Stimulated activated naive CD8-positive, alpha-beta T cell treated with anti-CD3 and anti-CD28 coated beads, Interleukin-15, amount 100 ng/mL, for 72 hours (primary cell): ENCODE results near the gene GNAI1.

Experiments
- ATAC-seq: fragments of 150-1000 bp; cut with Tn5 transposase; 2 replicates; pipeline ENCODE4 v1.10.0; 2021; ENCODE audit warnings: mild to moderate bottlenecking, moderate library complexity
- DNase-seq, 2 donors: peaks; one replicate each; pipeline ENCODE4 v3.0.0; 2021 to 2022
- H3K27ac Mint-ChIP-seq, 2 donors: one replicate each; pipeline ENCODE4 v1.8.0; 2022; ENCODE audit warnings: mild to moderate bottlenecking in 2 of 2, mixed read lengths in 2 of 2, moderate library complexity in 2 of 2
- H3K27me3 Mint-ChIP-seq: one replicate; pipeline ENCODE4 v1.8.0; 2022; ENCODE audit warnings: mixed read lengths
- H3K4me1 Mint-ChIP-seq: one replicate; pipeline ENCODE4 v1.8.0; 2022; ENCODE audit warnings: mild to moderate bottlenecking, mixed read lengths
- H3K4me3 Mint-ChIP-seq, 2 donors: one replicate each; pipeline ENCODE4 v1.8.0; 2022; ENCODE audit warnings: mild to moderate bottlenecking in 2 of 2, mixed read lengths in 2 of 2, moderate library complexity in 1 of 2
- H3K9me3 Mint-ChIP-seq, 2 donors: one replicate each; pipeline ENCODE4 v1.8.0; 2022; ENCODE audit warnings: mixed read lengths in 2 of 2

The GNAI1 gene

GRCh38 chr7:80208700-80209099 is 74.1 kb downstream of the GNAI1 start:
- H3K9me3 Mint-ChIP-seq, result no peaks in the 10 kb centered on the region
- ATAC-seq, result no peak
- H3K27me3 Mint-ChIP-seq, result peaks cover 16% of the 10 kb centered on the region

DNA sequence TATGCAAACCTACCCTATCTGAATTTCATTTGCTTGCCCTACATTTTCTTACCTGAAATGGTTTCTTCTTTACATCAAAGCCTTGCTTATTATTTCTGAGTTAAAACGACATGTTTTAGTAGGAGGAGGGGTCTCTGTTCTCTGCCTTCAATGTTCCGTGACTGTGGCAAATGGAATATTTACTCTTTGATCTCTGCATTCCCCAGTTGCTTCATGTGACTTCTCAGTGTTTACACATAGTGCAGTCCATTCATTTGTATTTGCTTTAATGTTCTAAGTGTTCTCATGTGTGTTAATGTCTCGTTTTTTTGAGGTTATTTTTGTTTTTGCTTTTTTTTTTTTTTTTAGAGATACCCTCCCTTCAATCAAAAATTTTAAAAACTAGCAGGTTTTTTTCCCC is 75.8 kb downstream of the GNAI1 start:
- ATAC-seq, result no peak
- H3K4me1 Mint-ChIP-seq, result no peaks in the 10 kb centered on the region
- H3K9me3 Mint-ChIP-seq, result no peaks in the 10 kb centered on the region
- H3K27ac Mint-ChIP-seq, result no peak overlapping the region
- DNase-seq, result no peak
- H3K27me3 Mint-ChIP-seq, result peaks cover 16% of the 10 kb centered on the region
- no peak overlapping the region for H3K4me3 Mint-ChIP-seq

More at GRCh38 chr7:80208700-80209099, 74.1 kb downstream of the GNAI1 start:
- Mint-ChIP-seq H3K4me1 (no peaks in the 10 kb centered on the region), H3K27ac (no peak overlapping the region), H3K4me3 (no peak overlapping the region)
- no peak for DNase-seq

DNA sequence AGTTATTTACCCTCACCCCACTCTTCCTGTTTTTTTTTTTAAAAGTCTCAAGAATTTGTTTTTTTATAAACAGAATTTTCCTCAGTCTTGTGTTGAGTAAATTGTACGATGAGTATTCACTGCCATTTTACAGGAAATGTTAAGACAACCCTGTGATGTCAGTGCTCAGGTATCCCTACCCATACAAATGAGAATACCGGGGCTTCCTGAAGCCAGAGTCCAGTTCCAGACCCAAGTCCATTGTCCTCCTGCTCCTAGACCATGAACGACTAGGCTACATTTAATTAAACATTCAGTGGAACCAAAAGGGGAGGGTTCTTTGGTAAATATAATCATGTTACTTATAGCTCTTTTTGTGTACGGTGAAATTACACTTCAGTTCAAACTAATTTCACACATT is 79.2 kb downstream of the GNAI1 start:
- H3K4me3 Mint-ChIP-seq, result no peak overlapping the region
- no peak for ATAC-seq
- H3K9me3 Mint-ChIP-seq, result no peaks in the 10 kb centered on the region
- no peaks in the 10 kb centered on the region for H3K4me1 Mint-ChIP-seq
- H3K27ac Mint-ChIP-seq, result no peak overlapping the region
- DNase-seq, result no peak
- H3K27me3 Mint-ChIP-seq, result peaks cover 11% of the 10 kb centered on the region

DNA sequence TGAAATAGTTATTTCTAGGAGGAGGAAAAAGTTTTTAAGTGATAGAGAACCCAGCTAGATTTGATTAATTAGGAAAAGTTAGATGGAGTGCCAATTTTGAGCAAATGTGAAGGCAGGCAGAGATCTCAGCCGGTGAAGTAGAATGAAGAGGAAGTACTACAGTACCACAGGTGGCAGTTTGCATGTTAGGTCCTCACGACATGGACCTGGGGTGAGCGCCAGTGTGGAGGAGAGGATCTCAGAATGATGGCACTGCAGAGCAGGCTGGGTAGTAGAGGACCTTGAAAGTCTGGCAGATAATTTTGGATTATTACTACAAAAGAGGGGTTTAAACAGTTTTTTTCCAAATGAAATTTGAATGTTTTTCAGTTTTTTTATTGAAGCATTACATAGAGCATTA is 81.1 kb downstream of the GNAI1 start:
- Mint-ChIP-seq H3K4me3 (no peak overlapping the region), H3K27me3 (peaks cover 13% of the 10 kb centered on the region), H3K9me3 (no peaks in the 10 kb centered on the region), H3K27ac (no peak overlapping the region), H3K4me1 (peaks cover 6% of the 10 kb centered on the region)
- DNase-seq (no peak), ATAC-seq (no peak)

- H3K27ac Mint-ChIP-seq, result no peak overlapping the region
- no peaks in the 10 kb centered on the region for H3K9me3 Mint-ChIP-seq
- H3K4me1 Mint-ChIP-seq, result peaks cover 6% of the 10 kb centered on the region
Observed at GRCh38 chr7:80216996-80217842, 82.6 kb downstream of the GNAI1 start.

DNA sequence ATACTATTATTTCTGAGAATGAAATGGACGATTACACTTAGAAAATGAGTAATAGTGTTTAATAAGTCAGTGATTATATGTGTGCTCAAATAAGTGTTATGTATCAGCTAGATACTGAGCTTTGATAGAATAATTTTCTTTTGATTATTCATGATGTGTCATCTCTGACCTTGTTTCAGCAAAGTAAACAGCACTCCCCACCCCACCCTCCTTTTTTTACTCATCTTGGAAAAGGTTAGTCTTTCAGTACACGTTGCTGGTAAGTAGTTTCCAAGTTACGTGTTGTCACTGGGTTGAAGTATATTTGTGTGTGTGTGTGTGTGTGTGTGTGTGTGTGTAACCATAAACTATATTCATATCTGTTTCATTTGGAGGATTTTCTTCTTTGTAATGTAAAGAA is 84.1 kb downstream of the GNAI1 start:
- DNase-seq (peak; percentile 6 to 29), ATAC-seq (peak; percentile 93)
- Mint-ChIP-seq H3K27me3 (peaks cover 9% of the 10 kb centered on the region), H3K9me3 (no peaks in the 10 kb centered on the region), H3K4me3 (no peak overlapping the region), H3K27ac (no peak overlapping the region), H3K4me1 (peaks cover 6% of the 10 kb centered on the region)

More at GRCh38 chr7:80216996-80217842, 82.6 kb downstream of the GNAI1 start:
- peaks cover 9% of the 10 kb centered on the region for H3K27me3 Mint-ChIP-seq
- DNase-seq, result no peak
- ATAC-seq, result peak; percentile 44
- H3K4me3 Mint-ChIP-seq, result no peak overlapping the region

DNA sequence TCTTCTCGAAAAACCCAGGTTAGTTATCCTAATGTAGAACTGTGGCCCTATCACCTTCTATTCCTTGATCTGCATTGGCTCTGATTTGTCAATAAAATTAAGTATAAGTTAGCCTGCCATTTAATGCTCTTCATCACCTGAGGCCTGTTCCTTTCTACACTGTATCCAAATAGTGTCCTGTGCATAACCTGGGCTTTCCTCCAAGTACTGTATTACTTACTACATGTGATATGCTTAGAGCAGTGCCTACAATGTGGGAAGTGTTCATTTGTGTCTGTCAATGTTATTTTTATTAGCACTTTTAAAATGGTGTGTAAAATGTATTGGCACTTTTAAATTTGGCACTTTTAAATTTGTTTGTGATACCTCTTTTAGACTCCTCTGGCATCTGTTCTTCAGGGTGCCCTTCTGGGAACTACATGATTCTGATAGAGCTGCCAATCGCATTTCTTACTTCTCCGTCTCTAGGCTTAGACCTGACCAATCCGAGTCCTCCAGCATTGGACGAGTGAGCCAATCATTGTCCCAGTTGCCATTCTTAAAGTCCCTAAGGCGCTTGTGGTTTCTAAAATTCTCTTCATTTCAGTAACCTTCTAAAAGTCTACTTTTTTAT is 85.5 kb downstream of the GNAI1 start:
- H3K27me3 Mint-ChIP-seq, result peaks cover 9% of the 10 kb centered on the region
- no peak overlapping the region for H3K4me3 Mint-ChIP-seq
- H3K9me3 Mint-ChIP-seq, result no peaks in the 10 kb centered on the region
- ATAC-seq, result no peak
- H3K4me1 Mint-ChIP-seq, result peaks cover 6% of the 10 kb centered on the region
- no peak for DNase-seq
- no peak overlapping the region for H3K27ac Mint-ChIP-seq

- H3K9me3 Mint-ChIP-seq, result no peaks in the 10 kb centered on the region
- peaks cover 22% of the 10 kb centered on the region for H3K27me3 Mint-ChIP-seq
- H3K4me1 Mint-ChIP-seq, result peaks cover 5% of the 10 kb centered on the region
- DNase-seq, result no peak
- ATAC-seq, result no peak
- no peak overlapping the region for H3K27ac Mint-ChIP-seq
- H3K4me3 Mint-ChIP-seq, result no peak overlapping the region
Observed at GRCh38 chr7:80224415-80224814, 89.8 kb downstream of the GNAI1 start.

DNA sequence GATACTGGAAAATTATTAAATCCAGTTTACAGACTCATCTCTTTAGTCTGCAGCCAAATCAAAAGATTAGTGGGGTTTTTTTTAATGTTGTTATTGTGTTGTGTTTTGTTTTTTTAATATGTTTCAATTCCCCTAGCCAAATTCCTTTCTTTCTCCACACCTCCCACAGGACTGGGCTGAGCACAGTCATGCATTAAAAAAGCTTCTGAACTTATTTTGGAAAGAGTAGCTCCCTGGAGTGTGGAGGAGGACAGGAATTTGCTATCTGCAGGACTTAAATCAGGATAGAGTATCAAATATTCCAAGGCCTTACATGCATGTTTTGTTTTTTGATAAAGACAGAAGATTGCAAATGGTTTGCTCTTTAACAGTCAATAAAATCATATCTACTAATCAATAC is 90.7 kb downstream of the GNAI1 start:
- Mint-ChIP-seq H3K27ac (peak overlapping the region in 1 of 2 donors; percentile 27), H3K9me3 (no peaks in the 10 kb centered on the region), H3K27me3 (peaks cover 22% of the 10 kb centered on the region), H3K4me1 (no peaks in the 10 kb centered on the region), H3K4me3 (no peak overlapping the region)
- DNase-seq (no peak), ATAC-seq (no peak)

GRCh38 chr7:80226629-80227028 is 92.0 kb downstream of the GNAI1 start:
- Mint-ChIP-seq H3K4me1 (no peaks in the 10 kb centered on the region), H3K9me3 (no peaks in the 10 kb centered on the region), H3K27me3 (peaks cover 24% of the 10 kb centered on the region), H3K27ac (no peak overlapping the region), H3K4me3 (no peak overlapping the region)
- no peak for ATAC-seq
- DNase-seq, result no peak

DNA sequence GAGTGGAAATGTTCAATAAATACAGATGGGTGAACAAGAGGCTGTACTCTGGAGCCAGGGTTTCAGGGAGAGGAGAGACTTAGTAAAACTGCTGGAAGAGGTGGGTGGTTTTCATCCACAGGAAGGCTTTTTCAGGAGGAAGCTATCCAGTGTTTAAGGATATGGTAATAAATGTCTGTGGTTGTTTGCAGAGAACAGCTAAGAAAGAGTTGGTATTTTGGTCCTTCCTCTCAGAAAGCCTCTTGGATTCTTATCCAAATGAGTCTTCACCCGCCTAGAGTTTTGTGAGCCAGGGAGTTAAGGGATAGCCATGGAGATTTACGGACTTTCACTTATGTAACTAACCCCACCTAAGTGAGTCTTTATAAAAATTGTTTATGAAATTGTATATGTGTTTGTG is 95.7 kb downstream of the GNAI1 start:
- H3K27me3 Mint-ChIP-seq, result peaks cover 39% of the 10 kb centered on the region
- H3K9me3 Mint-ChIP-seq, result no peaks in the 10 kb centered on the region
- no peak for ATAC-seq
- H3K27ac Mint-ChIP-seq, result no peak overlapping the region
- peaks cover 4% of the 10 kb centered on the region for H3K4me1 Mint-ChIP-seq
- no peak overlapping the region for H3K4me3 Mint-ChIP-seq
- DNase-seq, result no peak

GRCh38 chr7:80231707-80232106 is 97.1 kb downstream of the GNAI1 start:
- H3K4me1 Mint-ChIP-seq, result peaks cover 4% of the 10 kb centered on the region
- H3K9me3 Mint-ChIP-seq, result no peaks in the 10 kb centered on the region
- no peak overlapping the region for H3K4me3 Mint-ChIP-seq
- ATAC-seq (peak; percentile 64), DNase-seq (no peak)
- no peak overlapping the region for H3K27ac Mint-ChIP-seq
- H3K27me3 Mint-ChIP-seq, result peaks cover 39% of the 10 kb centered on the region

- no peak for DNase-seq
- no peaks in the 10 kb centered on the region for H3K9me3 Mint-ChIP-seq
- H3K27me3 Mint-ChIP-seq, result peaks cover 27% of the 10 kb centered on the region
- H3K27ac Mint-ChIP-seq, result no peak overlapping the region
- no peak for ATAC-seq
- peaks cover 4% of the 10 kb centered on the region for H3K4me1 Mint-ChIP-seq
- no peak overlapping the region for H3K4me3 Mint-ChIP-seq
Observed at GRCh38 chr7:80232979-80233724, 98.5 kb downstream of the GNAI1 start.

GRCh38 chr7:80235334-80235733 is 100.7 kb downstream of the GNAI1 start:
- H3K9me3 Mint-ChIP-seq, result no peaks in the 10 kb centered on the region
- H3K27ac Mint-ChIP-seq, result no peak overlapping the region
- DNase-seq, result no peak
- peaks cover 17% of the 10 kb centered on the region for H3K27me3 Mint-ChIP-seq
- ATAC-seq, result no peak
- H3K4me1 Mint-ChIP-seq, result peaks cover 4% of the 10 kb centered on the region
- no peak overlapping the region for H3K4me3 Mint-ChIP-seq

DNA sequence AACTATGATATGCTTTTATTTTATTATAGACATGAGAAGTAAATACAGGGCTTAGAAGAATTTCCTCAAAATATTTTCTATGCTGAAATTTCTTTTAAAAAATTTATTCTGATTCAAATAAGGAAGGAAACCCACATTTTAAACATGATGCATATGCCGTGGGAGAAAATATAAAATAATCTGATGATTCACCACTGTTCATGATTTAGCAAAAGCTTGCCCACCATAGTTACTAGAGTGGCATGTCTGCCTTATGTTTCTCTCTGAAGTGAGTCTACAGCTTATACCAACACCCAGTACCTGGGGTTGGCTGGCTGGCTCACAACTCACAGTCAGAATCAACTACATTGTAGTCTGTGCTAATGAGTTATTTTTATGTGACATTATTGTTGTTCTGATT is 102.0 kb downstream of the GNAI1 start:
- Mint-ChIP-seq H3K4me3 (no peak overlapping the region), H3K9me3 (no peaks in the 10 kb centered on the region), H3K4me1 (peaks cover 4% of the 10 kb centered on the region), H3K27me3 (peaks cover 20% of the 10 kb centered on the region), H3K27ac (no peak overlapping the region)
- DNase-seq (no peak), ATAC-seq (no peak)
